Caco-2 (cell line): ENCODE data around the gene HADHB. TPM values are rescaled to one million over a fixed set of nuclear protein-coding genes. Genes with fewer than 3 reads are reported as not detected.

ENCODE experiments used
- BruUV-seq: library from RNA; stranded (reverse); fragments of 400-500 nt; replicated peaks from 2 replicates; lab custom pipeline; 2021; lab: Mats Ljungman, UMichigan
- CTCF ChIA-PET: fragments of 300-600 bp; sonication (Branson Sonifier 250); formaldehyde crosslinking; loops from one replicate; lab custom pipeline; 2022; ENCODE audit warnings: antibody characterized with exemption; lab: Charles Lee
- POLR2A ChIA-PET: fragments of 300-600 bp; sonication (Branson Sonifier 250); formaldehyde crosslinking; loops from one replicate; lab custom pipeline; 2022; ENCODE audit warnings: antibody characterized with exemption; lab: Charles Lee
- DNase-seq, 2 experiments: peaks; one replicate each; pipeline versions ENCODE4 v3.0.0 to v3.0.0-alpha.2; 2020 to 2022
- H3K27me3 ChIP-seq: replicated peaks from 2 replicates; pipeline ENCODE4 v1.6.0; 2011; ENCODE audit warnings: low read length; ENCODE audit not compliant: control insufficient read depth, insufficient read depth
- H3K36me3 ChIP-seq: 2 replicates; pipeline ENCODE4 v1.5.1; 2011; ENCODE audit warnings: low read length; ENCODE audit not compliant: control insufficient read depth, insufficient read depth
- H3K4me1 ChIP-seq: fragments of 250-450 bp; sonication (Bioruptor Pico); 2 replicates; pipeline ENCODE4 v1.5.1; 2020; ENCODE audit warnings: mild to moderate bottlenecking
- H3K4me3 ChIP-seq: 2 replicates; pipeline ENCODE4 v1.5.1; 2011; ENCODE audit warnings: low read depth, mild to moderate bottlenecking, control low read depth, low read length
- H3K9me3 ChIP-seq: fragments of 250-450 bp; sonication (Bioruptor Pico); 2 replicates; pipeline ENCODE4 v1.5.1; 2020; ENCODE audit warnings: mild to moderate bottlenecking, moderate library complexity
- H3K27ac Mint-ChIP-seq: one replicate; pipeline ENCODE4 v1.8.0; 2022; ENCODE audit warnings: mixed read lengths; ENCODE audit not compliant: unreplicated experiment
- H3K27me3 Mint-ChIP-seq: one replicate; pipeline ENCODE4 v1.8.0; 2022; ENCODE audit warnings: mixed read lengths; ENCODE audit not compliant: insufficient read depth, unreplicated experiment
- H3K36me3 Mint-ChIP-seq: one replicate; pipeline ENCODE4 v1.8.0; 2022; ENCODE audit warnings: mild to moderate bottlenecking, mixed read lengths; ENCODE audit not compliant: insufficient read depth, unreplicated experiment
- H3K4me1 Mint-ChIP-seq: one replicate; pipeline ENCODE4 v1.8.0; 2022; ENCODE audit warnings: low read depth, mixed read lengths; ENCODE audit not compliant: unreplicated experiment
- H3K4me3 Mint-ChIP-seq: one replicate; pipeline ENCODE4 v1.8.0; 2022; ENCODE audit warnings: mild to moderate bottlenecking, moderate library complexity, mixed read lengths; ENCODE audit not compliant: unreplicated experiment
- H3K9me3 Mint-ChIP-seq: one replicate; pipeline ENCODE4 v1.8.0; 2022; ENCODE audit warnings: mixed read lengths; ENCODE audit not compliant: unreplicated experiment
- intact Hi-C: fragments of 100-400 bp; cut with micrococcal nuclease; formaldehyde crosslinking; loops from one replicate; pipeline ENCODE4 v1.10.0; 2022; ENCODE audit not compliant: unreplicated experiment
- total RNA-seq: library from RNA; stranded (reverse); gene quantifications from 2 replicates; pipeline ENCODE4 v1.2.3, GENCODE V29; 2022
- TF ChIP-seq, protein P1 (sequence below), 2 experiments: fragments of 200-600 bp in 1 of 2; IDR thresholded peaks; 1 replicate in 1 of 2; 2 replicates in 1 of 2; pipeline versions ENCODE4 v1.5.1 to v1.8.0; 2011 to 2022; ENCODE audit warnings: antibody characterized with exemption in 1 of 2, control low read depth in 1 of 2, inconsistent platforms in 1 of 2, low read depth in 1 of 2, low read length in 1 of 2, mild to moderate bottlenecking in 1 of 2, moderate library complexity in 1 of 2; ENCODE audit not compliant: insufficient read depth in 1 of 2, severe bottlenecking in 1 of 2, unreplicated experiment in 1 of 2

Gene HADHB
- total RNA-seq, 1 experiment from 2014 or later: 93.2 TPM

DNA sequence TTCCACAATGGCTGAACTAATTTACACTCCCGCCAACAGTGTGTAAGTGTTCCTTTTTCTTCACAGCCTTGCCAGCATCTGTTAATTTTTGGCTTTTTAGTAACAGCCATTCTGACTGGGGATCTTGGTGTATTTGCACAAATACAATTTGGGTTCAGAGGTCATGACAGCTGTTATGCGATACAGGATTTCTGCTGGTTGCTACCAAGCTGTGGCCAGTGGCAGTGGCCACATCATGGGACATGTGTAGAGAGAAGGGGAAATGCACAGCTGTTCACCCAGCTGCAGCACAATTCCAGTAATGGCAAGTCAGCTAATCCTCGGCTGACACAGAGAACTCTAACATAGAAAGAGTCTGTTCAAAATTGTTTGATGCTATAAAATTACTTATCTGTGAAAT is 80.2 kb downstream of the HADHB start:
- BruUV-seq: no TSS peak
- H3K9me3 ChIP-seq: no peaks in the 10 kb centered on the region
- H3K27me3 ChIP-seq: no peaks in the 10 kb centered on the region
- CTCF ChIA-PET: no interaction called here
- no peak overlapping the region for H3K27ac Mint-ChIP-seq
- H3K4me1 Mint-ChIP-seq: peaks cover 3% of the 10 kb centered on the region
- DNase-seq: no peak
- H3K4me1 ChIP-seq: no peaks in the 10 kb centered on the region
- no peaks in the 10 kb centered on the region for H3K36me3 Mint-ChIP-seq
- POLR2A ChIA-PET: no interaction called here
- no peaks in the 10 kb centered on the region for H3K36me3 ChIP-seq
- H3K27me3 Mint-ChIP-seq: no peaks in the 10 kb centered on the region
- no peaks in the 10 kb centered on the region for H3K9me3 Mint-ChIP-seq
- TF ChIP-seq, protein P1, sequence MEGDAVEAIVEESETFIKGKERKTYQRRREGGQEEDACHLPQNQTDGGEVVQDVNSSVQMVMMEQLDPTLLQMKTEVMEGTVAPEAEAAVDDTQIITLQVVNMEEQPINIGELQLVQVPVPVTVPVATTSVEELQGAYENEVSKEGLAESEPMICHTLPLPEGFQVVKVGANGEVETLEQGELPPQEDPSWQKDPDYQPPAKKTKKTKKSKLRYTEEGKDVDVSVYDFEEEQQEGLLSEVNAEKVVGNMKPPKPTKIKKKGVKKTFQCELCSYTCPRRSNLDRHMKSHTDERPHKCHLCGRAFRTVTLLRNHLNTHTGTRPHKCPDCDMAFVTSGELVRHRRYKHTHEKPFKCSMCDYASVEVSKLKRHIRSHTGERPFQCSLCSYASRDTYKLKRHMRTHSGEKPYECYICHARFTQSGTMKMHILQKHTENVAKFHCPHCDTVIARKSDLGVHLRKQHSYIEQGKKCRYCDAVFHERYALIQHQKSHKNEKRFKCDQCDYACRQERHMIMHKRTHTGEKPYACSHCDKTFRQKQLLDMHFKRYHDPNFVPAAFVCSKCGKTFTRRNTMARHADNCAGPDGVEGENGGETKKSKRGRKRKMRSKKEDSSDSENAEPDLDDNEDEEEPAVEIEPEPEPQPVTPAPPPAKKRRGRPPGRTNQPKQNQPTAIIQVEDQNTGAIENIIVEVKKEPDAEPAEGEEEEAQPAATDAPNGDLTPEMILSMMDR (IDR thresholded peaks at IDR 0.05; ENCODE audit: insufficient read depth in 1 of 2, low read depth in 1 of 2, low read length in 1 of 2, severe bottlenecking in 1 of 2, unreplicated experiment in 1 of 2): no peak
- no peak overlapping the region for H3K4me3 Mint-ChIP-seq
- no peak overlapping the region for H3K4me3 ChIP-seq
- intact Hi-C loops: no loop called here

- TF ChIP-seq, protein P1 (IDR thresholded peaks at IDR 0.05; ENCODE audit: insufficient read depth in 1 of 2, low read depth in 1 of 2, low read length in 1 of 2, severe bottlenecking in 1 of 2, unreplicated experiment in 1 of 2): no peak
- H3K36me3 ChIP-seq: no peaks in the 10 kb centered on the region
- ChIA-PET POLR2A (no interaction called here), CTCF (no interaction called here)
- H3K4me1 ChIP-seq: no peaks in the 10 kb centered on the region
- DNase-seq: no peak
- H3K27me3 ChIP-seq: no peaks in the 10 kb centered on the region
- Mint-ChIP-seq H3K9me3 (no peaks in the 10 kb centered on the region), H3K4me3 (no peak overlapping the region), H3K4me1 (peaks cover 13% of the 10 kb centered on the region), H3K36me3 (no peaks in the 10 kb centered on the region), H3K27ac (no peak overlapping the region), H3K27me3 (no peaks in the 10 kb centered on the region)
- H3K9me3 ChIP-seq: no peaks in the 10 kb centered on the region
- no peak overlapping the region for H3K4me3 ChIP-seq
- BruUV-seq: no TSS peak
- intact Hi-C loops: no loop called here
These were observed 81.1 kb downstream of the HADHB start for GRCh38 chr2:26325851-26326250.

- TF ChIP-seq, protein P1 (IDR thresholded peaks at IDR 0.05; ENCODE audit: insufficient read depth in 1 of 2, low read depth in 1 of 2, low read length in 1 of 2, severe bottlenecking in 1 of 2, unreplicated experiment in 1 of 2): no peak
- H3K4me3 ChIP-seq: no peak overlapping the region
- Mint-ChIP-seq H3K27ac (no peak overlapping the region), H3K9me3 (no peaks in the 10 kb centered on the region), H3K4me3 (no peak overlapping the region), H3K36me3 (no peaks in the 10 kb centered on the region), H3K4me1 (peaks cover 13% of the 10 kb centered on the region), H3K27me3 (no peaks in the 10 kb centered on the region)
- intact Hi-C loops: no loop called here
- no peaks in the 10 kb centered on the region for H3K27me3 ChIP-seq
- no peaks in the 10 kb centered on the region for H3K4me1 ChIP-seq
- BruUV-seq: no TSS peak
- ChIA-PET POLR2A (no interaction called here), CTCF (no interaction called here)
- no peak for DNase-seq
- H3K9me3 ChIP-seq: no peaks in the 10 kb centered on the region
- H3K36me3 ChIP-seq: no peaks in the 10 kb centered on the region
These were observed 81.8 kb downstream of the HADHB start for GRCh38 chr2:26326514-26326913.
